Activated CD4-positive, alpha-beta T cell treated with anti-CD3 and anti-CD28 coated beads, Interleukin-2, amount 50 U/mL, for 48 hours (primary cell): ENCODE results near the gene THSD4.

Experiments used
- DNase-seq, 2 experiments: peaks; one replicate each; pipeline ENCODE4 v3.0.0-alpha.2; 2020

Gene THSD4

DNA sequence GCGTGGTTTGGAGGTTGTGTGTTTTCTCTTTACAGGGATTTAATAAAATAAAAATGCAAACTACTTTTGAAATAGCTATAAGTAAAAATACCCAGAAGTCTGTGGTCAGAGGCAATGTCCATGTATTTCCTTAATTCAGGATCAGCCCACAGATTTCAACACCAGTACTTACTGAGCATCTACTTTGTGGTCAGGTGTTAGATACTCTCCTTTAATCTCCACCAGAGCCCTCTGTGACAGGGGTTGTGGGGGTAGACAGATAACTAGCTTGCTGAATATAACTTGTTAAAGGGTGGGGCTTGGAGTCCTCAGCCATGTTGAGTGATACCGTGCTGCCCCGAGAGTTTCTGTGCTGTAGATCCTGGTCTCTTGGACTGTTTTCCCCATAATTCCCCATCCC is 451.0 kb downstream of the THSD4 start:
- DNase-seq: no peak

DNA sequence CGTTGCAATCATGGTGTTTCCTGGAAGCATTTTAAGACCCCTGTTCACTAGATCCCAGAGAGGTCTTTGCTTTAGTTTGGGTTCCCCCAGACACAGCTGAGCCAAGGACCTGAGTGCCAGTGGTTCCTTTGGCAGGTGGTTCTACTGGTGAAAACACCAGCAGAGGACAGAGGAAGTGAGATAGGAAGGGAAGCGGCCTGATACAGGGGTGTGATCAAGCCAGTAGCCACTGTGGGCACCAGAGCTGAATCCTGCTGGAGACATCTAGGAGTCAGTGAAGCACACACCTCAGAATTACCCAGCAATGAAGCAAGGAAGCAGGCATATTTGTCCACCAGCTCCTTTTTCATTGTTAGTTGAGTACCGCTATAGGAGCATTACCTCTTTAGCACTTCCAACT is 451.9 kb downstream of the THSD4 start:
- no peak for DNase-seq

DNA sequence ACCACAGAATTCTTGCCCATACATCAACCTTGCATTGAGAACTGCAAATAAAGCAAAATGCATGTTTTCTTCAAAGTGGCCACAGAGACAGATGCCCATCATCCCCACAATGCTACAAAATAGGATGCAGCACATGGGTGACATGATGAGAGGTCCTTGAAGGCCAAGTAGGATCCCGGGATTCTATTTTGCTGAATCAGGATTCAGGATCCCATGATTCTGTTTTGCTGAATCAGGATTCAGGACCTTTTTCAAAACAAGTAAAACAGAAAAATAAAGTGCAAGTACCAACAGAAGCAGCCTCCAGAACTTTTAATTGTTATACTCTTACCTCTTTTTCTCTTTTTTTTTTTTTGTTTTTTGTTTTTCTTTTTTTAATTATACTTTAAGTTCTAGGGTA is 453.0 kb downstream of the THSD4 start:
- DNase-seq: no peak

DNA sequence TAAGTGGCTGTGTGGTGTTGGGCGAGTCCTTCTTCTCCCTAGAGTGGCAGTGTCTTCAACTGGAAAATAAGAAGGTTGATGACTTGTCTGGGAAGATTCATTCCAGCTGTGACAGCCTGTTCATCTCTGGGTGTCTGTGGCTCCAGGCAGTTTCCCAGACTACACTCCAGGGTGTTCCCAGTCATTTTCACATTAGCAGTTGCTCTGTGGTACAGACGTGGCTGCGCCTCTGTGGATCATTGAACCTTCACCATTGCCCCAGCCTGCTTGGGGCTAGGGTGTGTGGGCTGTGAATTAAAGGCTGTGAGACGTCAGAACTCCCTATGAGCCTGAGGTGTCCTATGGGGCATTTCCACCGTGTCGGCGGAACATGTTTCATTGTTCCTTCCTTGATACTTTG is 455.5 kb downstream of the THSD4 start:
- DNase-seq: no peak

DNA sequence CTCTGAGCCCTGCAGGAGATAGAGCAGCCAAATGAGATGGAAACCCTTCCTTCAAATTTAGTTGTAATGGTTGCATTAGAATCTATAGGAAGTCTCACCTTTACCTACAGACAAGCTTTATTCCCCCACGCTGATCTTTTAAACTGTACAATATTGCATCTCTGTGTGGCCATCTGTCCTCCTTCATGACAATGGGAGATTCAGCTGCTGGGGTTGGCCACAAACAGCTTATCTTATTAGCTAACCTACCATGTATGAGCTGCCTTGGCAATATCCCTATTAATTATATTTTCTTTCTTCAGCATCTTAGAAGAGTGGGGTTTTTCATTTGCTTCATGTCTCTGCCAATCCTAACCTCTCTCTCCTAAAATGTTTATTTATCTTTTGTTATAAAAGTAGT is 456.4 kb downstream of the THSD4 start:
- no peak for DNase-seq

DNA sequence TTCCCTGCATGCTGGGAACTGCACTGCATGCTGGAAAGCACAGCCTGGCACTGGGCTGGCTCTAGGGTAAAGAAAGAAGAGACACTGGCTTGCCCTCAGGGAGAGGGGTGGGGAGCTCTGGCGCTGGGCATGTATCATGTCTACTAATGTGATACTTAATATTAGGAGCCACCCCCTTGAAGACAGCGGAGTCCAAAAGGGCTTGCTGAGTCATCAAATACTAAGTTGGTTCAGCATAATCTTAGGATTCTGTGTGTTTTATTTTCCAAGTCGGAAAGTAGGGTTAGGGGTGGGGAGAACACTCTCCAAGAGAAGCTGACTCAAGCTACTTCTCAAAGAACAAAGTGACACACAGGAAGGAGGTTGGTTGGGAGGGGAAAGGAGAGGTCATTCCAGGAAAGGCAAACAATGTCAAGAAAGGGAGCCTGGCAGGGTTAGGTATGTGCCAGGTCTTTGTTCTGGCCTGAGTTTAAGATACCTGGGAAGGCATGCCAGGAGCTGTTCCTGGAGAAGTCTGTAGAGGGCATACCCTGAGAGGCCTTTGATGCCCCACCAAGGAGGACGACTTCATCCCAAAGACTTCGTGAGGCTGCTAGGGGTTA is 457.3 kb downstream of the THSD4 start:
- DNase-seq: no peak

DNA sequence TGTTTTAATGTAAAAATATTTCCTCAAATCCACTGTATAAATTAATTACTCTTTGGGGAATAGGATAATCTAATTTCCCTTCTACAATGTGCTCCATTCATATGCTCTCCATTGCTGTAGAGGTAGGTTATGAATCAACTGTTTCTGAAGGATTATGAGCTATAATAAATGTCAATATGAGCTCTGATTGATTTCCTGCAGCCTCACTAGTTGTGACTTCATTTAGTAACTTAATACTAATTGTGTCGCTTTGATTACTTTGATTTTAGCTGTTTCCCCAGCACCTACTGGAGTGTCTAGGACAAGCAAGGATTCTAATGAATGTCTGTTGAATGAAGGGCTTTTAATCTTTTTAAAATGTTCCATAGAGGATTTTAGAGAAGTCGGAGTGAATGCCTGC is 458.3 kb downstream of the THSD4 start:
- no peak for DNase-seq

DNA sequence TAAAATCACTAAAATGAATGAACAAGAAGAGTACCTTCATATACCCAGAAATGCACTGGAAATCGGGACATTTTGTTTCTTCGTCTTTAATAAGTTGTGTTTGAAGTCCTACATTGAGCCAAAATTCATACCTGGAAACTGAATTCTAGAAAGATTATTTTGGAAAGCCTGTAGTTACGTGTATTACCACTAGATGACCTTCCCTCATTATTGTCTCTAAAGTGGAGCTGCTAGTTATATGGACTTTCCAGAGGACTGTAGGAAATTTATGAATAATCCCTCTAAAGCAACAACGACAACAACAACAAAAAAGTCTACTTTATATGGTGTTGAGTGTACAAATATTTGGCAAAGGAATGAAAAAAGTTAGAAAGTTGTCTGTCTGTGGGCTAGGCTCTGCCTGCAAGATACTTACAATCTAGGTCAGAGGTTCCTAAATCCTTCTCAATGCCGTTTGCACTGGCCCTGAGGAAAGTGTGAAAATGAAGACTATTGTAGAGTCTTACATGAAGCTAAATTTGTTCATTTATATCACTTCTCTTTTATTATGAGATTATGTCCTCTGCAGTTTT is 460.3 kb downstream of the THSD4 start:
- no peak for DNase-seq

DNA sequence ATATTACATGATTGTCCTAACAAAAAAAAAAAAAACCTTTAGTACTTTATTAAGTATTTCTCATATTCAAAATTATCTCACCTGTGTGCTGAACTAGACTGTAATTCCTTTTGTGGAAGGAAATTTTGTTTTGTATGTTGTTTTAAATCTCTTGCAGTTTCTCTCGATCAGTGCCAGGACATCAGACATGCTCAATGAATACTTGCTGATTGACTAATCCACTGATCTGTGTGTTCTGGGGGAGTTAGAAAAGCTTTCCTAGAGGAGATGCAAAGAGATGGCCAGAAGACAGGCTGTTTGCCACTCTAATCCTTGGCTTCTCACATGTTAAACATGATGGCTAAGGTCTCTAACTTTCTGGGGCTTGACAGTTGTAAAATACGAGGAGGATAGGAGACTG is 461.8 kb downstream of the THSD4 start:
- DNase-seq: no peak

DNA sequence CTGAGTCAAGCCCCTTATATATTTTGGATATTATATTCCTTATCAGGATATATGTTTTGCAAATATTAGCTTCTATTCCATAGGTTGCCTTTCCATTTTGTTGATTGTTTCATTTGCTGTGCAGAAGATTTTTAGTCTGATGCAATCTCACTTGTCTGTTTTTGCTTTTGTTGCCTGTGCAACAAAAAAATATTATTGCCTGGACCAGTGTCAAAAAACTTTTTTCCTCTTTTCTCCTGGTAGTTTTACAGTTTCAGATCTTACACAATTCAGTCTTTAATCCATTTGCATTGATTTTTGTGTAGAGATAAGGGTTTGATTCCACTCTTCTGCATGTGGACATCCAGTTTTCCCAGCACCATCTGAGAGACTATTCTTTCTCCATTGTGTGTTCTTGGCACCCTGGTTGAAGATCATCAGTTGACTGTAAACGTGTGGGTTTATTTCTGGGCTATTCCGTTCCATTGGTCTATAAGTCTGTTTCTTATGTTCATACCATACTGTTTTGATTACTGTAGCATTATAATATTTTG is 466.2 kb downstream of the THSD4 start:
- DNase-seq: no peak

DNA sequence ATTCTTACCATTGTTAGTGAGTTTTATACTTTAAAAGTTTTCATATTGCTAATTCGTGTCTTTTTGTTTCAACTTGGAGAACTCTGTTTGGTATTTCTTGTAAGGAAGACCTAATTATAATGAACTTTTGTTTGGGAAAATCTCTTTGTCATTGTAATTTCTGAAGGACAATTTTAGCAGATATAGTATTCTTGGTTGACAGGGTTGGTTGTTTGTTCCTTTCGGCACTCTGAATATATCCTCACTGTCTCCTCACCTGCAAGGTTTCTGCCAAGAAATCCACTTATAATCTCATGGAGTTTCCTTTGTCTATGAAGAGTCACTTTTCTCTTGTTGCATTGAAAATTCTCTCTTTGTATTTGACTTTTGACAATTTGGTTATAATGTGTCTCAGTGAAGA is 469.9 kb downstream of the THSD4 start:
- no peak for DNase-seq

DNA sequence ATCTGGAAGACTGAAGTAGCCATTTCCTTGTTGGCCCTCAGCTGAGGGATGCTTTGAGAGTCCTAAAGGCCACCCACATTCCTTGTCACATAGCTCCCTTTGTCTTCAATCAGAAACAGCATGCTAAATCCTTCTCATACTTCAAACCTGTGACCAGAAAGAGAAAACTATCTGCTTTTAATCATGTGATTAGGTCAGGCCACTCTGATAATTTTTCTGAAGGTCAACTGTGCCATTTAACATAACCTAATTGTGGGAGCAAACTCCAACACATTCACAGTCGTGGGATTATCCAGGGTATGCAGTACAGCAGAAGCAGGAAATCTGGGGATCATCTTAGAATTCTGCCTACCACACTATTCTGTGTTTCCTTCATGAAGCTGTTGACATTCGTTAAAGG is 471.2 kb downstream of the THSD4 start:
- no peak for DNase-seq

DNA sequence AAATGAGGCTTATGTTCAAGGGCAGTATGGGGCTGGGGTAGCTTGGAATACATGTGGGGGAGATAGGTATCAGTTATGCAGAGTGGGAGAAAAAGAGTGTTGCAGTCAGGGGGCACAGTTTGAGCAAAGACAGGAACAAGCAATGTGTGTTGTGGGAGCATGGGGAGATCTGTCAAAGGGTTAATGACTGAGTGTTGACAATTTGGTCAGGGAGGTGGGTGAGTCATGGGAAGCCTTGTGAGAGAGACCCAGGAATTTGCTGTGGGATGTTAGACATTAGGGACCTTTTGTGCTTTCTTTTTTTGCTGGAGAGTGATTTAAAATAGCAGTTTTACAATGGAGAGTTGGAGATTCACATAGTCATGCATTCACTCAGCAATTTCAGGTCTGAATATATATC is 473.5 kb downstream of the THSD4 start:
- no peak for DNase-seq

DNA sequence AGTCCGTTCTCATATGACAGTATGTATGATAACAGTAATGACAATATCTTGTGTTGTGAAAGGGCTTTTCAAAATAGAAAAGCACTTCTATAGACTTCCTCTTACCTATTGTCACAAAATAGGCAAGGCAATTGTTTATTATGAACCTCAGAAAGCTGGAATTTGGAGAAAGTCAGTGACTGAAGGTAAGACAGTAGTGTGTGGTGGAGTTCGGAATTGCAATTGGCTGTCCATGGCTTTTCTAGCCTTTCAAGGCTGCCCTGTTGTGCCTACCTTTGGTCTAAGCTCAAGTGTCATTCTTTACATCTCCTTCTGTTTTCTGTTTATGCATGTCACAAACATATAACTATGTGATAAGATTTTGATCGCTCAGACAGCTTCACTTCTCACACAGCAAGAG is 475.8 kb downstream of the THSD4 start:
- no peak for DNase-seq

DNA sequence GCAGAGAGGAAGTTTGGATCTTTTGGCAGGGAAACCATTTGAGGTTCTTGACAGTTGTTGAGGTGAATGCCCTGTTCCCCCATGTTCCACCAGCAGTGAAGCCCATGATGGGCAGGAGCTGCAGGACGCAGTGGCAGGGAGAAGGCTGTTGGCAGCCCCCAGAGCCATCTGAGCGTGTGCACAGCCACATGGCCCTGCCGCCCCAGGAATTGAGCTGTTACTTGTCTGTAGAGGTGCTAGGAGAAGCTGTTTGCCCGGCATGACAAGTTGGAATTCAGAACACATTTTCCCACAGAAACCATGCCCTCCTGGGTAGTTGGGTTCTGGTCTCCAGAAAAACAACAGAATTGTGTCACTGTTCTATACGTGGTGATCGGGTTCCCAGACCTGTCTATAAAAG is 476.9 kb downstream of the THSD4 start:
- DNase-seq: no peak

DNA sequence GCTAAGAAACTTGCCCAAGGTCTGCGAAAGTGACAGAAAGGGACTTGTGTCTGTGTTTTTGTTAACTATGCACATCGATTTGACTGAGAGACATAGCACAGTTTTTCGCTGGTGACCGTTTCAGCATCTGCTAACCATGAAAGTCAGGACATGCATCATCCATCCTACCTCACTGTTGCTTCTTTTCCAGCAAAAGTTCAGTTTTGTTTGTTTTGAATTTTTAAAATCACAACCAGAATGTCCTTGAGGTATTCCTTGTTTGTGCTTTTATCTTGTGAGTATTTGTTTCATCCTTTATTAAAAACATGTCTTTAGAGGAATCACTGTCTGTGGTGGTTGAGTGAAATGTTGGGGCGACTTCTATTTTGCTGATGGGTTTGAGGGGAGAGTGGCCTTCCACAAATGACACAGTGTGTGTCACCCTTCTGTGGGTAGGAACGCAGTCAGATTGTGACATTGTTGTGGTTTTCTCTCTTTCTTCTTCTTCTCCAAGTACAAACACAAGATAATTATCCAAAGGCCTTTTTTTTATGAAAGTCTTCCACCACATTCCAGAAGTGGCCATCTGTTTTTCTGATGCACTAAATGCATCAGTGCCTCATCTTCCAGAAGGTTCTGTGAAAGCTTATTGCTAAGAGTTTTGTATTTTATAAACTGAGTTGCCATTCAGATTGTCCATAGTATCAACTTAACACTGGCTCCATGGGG is 480.7 kb downstream of the THSD4 start:
- no peak for DNase-seq

DNA sequence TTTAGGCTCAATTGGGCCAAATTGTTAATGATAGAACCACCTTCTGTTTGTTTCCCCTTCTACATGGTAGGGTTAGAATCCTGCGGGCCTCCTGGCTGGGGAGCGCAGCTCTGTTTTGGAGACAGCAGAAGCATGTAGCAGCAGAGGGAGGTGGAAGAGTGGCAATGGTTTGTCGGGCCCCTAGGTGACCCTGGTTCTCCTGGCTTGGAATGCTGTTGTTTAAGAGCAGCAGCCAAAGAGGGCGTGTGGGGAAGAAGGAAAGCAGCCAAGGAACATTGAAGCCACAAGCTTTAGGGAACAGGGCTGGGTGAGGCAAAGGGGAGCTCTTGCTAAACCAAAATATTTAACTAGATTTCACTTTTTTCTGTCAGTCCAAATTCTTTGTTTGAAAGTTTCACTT is 481.4 kb downstream of the THSD4 start:
- DNase-seq: no peak

DNA sequence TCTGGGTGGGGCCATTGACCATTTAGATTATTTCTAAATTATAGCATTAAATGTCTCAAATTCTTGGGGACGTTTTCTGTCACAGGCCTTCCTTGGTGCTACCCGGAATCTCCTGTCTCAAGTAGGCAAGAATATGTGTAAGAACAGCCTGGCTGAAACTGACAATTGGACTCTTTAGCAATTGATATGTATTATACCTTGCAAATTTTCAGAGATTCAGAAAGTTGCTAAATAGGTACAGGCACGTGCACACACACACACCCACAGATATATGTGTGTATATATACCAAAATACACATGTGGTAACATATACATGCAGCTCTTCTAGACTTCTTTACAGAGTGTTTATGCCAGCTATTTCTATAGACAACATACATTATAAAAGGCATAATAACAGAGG is 481.9 kb downstream of the THSD4 start:
- DNase-seq: no peak

DNA sequence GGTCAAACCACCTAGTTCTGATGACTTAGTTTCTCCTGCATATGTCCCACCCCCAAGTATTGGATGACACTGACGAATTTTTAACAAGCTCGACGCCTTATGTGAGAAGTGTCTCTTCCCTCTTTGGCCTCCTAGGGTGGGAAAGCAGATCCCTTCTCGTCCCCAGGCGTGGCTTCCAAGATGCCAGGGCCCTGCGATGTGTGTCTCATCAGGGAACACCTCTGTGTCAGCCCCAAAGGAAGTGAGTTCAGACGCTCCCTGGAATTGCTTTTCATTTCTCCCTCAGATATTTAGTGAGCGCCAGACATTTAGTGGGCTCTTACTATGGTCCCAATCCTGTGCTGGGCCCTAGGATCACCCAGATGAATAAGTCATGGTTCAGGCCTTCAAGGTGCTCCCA is 482.4 kb downstream of the THSD4 start:
- DNase-seq: no peak

DNA sequence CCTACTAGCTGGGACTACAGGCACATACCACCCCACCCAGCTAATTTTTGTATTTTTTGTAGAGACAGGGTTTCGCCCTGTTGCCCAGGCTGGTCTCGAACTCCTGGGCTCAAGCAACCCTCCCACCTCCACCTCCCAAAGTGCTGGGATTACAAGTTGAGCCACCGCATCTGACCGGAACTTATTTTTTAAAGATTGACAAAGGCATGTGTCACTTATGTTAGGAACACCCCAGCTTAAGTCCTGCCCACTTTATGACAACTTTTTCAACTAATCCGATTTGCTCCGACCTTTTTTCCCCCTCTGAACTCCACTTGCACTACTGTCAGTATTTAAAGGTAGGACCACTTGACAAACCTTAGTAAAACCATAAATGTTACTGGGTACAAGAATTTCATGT is 483.5 kb downstream of the THSD4 start:
- no peak for DNase-seq

DNA sequence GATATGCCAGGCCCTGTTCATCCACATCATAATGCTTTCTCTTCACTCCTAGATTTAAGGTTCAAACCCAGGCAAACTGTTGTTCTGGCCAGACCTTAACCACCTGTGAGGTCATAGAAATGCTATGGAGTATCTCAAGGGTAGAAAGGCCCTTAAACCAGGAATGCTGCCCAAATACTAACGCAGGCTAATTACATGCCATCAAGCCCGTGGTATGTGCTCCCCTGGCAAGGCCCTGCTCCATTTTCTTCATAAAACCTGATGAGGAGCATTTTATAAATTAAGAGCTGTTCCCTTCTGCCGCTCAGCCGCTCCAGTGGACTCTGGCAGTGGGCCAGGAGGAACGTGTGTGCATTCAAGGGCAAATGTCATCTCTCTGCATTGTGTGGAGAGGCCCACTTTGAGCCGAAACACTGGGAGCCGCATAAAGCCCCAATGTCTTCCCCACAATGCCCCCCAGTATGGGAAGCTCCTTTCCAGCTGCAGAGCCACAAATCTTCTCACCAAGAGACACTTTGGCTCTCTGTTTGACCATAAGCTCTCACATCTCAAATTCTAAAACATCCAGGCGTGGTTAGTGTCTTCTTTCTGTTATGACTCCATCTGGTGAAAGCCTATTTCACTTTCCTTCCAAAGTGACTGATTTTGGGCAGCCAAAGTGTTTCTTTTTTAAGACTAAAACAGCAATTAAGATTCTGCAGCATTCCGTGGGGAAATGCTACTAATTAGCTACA is 484.3 kb downstream of the THSD4 start:
- no peak for DNase-seq

DNA sequence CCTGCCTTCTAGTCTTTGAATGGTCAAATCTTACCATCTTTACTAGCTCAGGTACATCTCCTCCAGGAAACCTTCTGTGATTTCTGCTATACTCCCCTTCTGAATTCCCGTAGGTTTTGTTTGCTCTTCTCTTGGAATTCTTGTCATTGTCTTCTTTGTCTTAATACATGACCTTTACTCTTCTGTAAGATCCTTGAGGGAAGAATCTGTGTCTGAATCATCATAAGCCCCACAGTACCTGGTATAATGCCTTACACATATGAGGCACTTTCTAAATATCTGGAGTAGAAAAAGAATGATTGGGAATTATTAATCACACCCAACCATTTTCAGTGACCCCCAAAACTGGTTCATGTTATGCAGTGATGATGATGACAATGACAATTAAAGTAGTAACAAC is 485.0 kb downstream of the THSD4 start:
- DNase-seq: no peak

DNA sequence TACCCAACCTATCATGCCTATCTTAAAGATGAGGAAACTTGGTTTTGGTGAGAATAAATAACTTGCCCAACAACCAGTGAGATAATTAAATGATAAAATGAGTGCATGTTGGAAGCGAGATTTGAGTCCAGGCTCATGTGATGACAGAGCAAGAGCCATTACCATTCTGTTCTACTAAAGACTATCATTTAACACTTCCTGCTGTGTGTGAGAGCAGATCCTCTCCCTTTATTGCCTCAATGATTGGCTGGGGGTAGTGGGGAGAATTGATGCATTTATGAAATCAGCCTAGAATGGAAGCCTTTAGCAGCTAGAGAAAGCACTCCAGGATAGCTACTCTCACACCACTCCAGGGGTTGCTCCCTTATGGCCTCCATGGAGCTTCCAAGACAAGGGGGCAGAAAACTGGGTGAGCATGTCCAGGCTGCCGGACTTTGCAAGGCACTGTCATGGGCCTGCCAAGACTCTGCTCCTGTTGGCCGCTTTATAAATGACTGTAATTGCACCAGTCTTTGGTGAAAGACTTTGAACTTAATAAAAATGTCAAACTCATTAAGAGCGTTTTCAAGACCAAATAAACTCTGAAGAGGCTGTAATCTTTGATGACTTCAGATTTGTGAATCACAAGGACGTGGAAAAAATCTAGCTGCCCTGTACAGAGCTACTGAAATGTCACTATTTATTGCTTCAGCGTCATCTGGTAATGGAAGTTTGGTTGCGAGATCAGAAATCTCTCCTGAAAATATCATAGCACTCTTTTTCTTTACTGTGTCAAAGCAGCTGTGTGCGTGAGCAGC is 486.0 kb downstream of the THSD4 start:
- DNase-seq: no peak
